Measurements from ENCODE around the gene BRME1. TPM values are rescaled to one million over a fixed set of nuclear protein-coding genes. Genes with fewer than 3 reads are reported as not detected.
A peak's percentile ranks its signal among the peaks of the same experiment; 100 is the strongest.

BRME1 gene
- total RNA-seq, 1 experiment from 2014 or later = 1.5 TPM

DNA sequence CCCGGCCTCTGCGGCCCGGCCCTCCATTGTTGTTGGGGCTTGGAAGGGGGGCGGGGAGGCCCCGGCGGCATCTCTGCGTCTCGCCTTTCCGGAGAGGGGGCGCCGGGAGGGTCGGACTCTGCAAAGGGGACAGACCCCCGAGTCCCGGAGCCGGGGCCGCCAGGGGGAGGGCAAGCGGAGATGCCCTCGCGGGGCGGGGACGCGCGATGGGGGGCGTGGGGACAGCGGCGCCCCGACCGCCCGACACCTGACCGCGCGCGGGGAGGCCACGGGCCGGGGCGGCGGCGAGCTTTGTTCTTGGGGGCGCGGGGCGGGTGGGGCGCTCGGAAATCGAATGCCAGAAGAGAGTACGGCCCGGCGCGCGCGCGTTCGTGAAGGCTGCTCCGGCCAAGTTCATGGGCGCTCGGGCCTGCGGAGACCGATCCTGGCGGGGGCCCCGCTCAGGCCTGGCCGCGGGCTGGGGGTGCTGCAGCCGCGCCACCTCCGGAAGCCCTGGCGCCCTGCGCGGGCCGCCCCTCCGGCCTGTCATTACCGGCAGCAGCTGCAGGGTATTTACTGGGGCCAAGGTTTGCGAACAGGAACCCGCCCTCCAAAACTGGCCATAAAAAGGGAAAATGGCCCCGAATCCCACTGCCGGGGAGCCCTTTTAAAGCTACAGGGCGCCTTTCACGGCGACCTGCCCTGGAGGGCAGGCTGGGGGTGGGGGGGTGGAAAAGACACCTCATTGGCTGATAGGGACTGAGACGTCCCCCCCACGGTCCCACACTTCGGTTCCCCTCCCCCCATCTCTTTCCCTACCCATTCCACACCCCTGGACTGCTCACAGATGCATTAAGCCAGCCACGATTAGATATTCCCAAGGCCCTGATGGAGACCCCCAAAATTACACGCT, 40.1 kb downstream of the BRME1 start:
- BruUV-seq (replicated peaks) = no TSS peak
- peaks cover 43% of the 10 kb centered on the region for H3K36me3 Mint-ChIP-seq (ENCODE audit: insufficient read depth, unreplicated experiment)
- CTCF ChIA-PET = interaction anchor here (0.7 kb wide), 1 partner anchor 79 kb away, joined by 3 read pairs; no protein-coding TSS in a partner anchor

DNA sequence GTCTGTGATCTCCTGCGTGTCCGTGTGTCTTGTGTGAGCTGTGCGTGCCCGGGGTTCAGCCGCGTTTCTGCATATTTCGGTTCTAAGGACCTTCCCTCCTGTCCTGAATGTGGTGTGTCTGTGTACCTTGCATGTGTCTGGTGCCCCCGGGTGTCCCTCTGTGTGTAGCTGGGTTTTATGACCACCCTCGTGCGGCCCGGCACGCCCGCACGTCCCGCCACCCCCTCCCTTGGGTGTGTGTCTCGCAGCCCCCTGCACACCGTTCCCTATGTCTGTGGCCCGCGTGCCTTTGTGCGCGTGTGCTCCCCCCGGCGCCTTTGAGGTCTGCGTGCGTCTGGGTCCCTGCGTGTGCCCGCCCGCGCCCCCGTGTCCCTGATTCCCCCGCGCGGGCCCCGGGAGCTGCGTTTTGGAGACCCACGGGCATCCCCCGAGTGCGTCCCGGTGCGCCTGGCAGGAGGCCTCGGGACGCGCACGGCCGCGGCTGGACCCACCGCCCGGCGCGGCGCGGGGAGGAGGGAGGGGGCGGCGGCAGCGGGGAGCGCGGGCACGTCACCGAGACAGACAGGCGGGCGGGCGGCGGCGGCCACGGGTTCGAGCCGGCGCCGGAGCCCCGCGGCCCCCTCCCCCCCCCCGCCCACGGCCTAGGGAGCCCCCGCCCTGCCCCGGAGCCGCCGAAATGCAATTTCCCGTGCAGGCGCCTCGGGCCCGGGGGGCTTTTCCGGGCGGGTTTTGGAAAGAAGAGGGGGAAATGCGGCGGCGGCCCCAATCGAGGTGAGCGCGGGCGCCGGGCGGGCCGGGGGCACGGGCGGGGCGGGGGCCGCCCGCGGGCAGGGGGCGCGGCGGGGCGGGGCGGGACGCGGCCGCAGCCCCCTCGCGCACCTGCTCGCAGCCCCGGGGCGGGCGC, 41.0 kb downstream of the BRME1 start:
- Mint-ChIP-seq H3K4me3 (ENCODE audit: low read depth, unreplicated experiment) (peak overlapping the region; percentile 62), H3K9me3 (ENCODE audit: low read depth, unreplicated experiment) (no peaks in the 10 kb centered on the region), H3K4me1 (ENCODE audit: low read depth, unreplicated experiment) (peaks cover 40% of the 10 kb centered on the region), H3K27me3 (ENCODE audit: unreplicated experiment) (no peaks in the 10 kb centered on the region), H3K36me3 (ENCODE audit: insufficient read depth, unreplicated experiment) (peaks cover 43% of the 10 kb centered on the region), H3K27ac (ENCODE audit: unreplicated experiment) (peak overlapping the region; percentile 89)
- intact Hi-C loops (cut with micrococcal nuclease; ENCODE audit: unreplicated experiment) = no loop called here
- DNase-seq = no peak
- TF ChIP-seq, protein P1, sequence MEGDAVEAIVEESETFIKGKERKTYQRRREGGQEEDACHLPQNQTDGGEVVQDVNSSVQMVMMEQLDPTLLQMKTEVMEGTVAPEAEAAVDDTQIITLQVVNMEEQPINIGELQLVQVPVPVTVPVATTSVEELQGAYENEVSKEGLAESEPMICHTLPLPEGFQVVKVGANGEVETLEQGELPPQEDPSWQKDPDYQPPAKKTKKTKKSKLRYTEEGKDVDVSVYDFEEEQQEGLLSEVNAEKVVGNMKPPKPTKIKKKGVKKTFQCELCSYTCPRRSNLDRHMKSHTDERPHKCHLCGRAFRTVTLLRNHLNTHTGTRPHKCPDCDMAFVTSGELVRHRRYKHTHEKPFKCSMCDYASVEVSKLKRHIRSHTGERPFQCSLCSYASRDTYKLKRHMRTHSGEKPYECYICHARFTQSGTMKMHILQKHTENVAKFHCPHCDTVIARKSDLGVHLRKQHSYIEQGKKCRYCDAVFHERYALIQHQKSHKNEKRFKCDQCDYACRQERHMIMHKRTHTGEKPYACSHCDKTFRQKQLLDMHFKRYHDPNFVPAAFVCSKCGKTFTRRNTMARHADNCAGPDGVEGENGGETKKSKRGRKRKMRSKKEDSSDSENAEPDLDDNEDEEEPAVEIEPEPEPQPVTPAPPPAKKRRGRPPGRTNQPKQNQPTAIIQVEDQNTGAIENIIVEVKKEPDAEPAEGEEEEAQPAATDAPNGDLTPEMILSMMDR (IDR thresholded peaks at IDR 0.05; ENCODE audit: unreplicated experiment) = no peak
- no TSS peak for BruUV-seq (replicated peaks)
- CTCF ChIA-PET = no interaction called here

More for the DNA sequence above, 40.1 kb downstream of the BRME1 start:
- TF ChIP-seq, protein P1 (IDR thresholded peaks at IDR 0.05; ENCODE audit: unreplicated experiment) = no peak
- Mint-ChIP-seq H3K4me3 (ENCODE audit: low read depth, unreplicated experiment) (peak overlapping the region; percentile 62), H3K27ac (ENCODE audit: unreplicated experiment) (peak overlapping the region; percentile 64), H3K4me1 (ENCODE audit: low read depth, unreplicated experiment) (peaks cover 35% of the 10 kb centered on the region), H3K27me3 (ENCODE audit: unreplicated experiment) (no peaks in the 10 kb centered on the region), H3K9me3 (ENCODE audit: low read depth, unreplicated experiment) (no peaks in the 10 kb centered on the region)
- intact Hi-C loops (cut with micrococcal nuclease; ENCODE audit: unreplicated experiment) = no loop called here
- DNase-seq = no peak

DNA sequence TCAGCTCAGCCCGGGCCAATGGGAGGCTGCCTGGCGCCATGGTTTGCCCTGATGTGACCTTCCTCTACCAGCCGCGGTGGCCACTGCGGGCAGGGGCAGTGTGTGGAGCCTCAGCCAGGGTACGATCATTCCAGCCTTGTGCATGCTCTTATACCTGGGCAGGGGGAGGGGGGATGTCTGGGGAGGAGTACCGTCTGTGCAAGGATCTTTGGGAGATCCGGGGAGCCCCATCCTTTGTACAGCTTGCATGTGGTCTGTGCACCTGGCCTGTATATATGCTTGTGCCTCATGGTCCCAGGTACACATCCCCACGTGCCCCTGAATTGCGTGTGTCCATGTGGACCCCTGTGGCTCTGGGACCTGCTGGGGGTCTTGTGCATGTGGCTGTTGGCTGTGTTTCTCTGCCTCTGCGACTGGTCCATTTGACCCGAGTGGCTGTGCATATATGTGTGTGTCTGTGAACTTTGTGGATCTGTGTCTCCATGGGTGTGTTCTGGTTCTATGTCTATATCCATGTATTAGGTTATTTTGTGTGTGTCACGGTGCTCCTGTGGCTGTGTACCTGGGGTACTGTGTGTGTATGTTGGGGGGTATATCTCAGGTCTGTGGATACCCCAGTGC, 41.8 kb downstream of the BRME1 start:
- peaks cover 48% of the 10 kb centered on the region for H3K4me1 Mint-ChIP-seq (ENCODE audit: low read depth, unreplicated experiment)
- intact Hi-C loops (cut with micrococcal nuclease; ENCODE audit: unreplicated experiment) = no loop called here
- H3K4me3 Mint-ChIP-seq (ENCODE audit: low read depth, unreplicated experiment) = peak overlapping the region; percentile 62
- CTCF ChIA-PET = interaction anchor here (1.1 kb wide), 1 partner anchor 13 kb away, joined by 3 read pairs; no protein-coding TSS in a partner anchor
- no peak for DNase-seq
- H3K36me3 Mint-ChIP-seq (ENCODE audit: insufficient read depth, unreplicated experiment) = peaks cover 50% of the 10 kb centered on the region
- no peaks in the 10 kb centered on the region for H3K9me3 Mint-ChIP-seq (ENCODE audit: low read depth, unreplicated experiment)
- BruUV-seq (replicated peaks) = no TSS peak
- H3K27ac Mint-ChIP-seq (ENCODE audit: unreplicated experiment) = peak overlapping the region; percentile 89
- no peaks in the 10 kb centered on the region for H3K27me3 Mint-ChIP-seq (ENCODE audit: unreplicated experiment)
- TF ChIP-seq, protein P1 (IDR thresholded peaks at IDR 0.05; ENCODE audit: unreplicated experiment) = no peak
